Measurements from ENCODE around the gene SLC23A1.
A peak's percentile ranks its signal among the peaks of the same experiment; 100 is the strongest.
"Not testable (repeated sequence)": the region's sequence is repeated elsewhere in the genome, so short reads cannot be mapped to it uniquely, and the experiment has no call there.

The SLC23A1 gene

GRCh38 chr5:139387611-139388197 is 4.6 kb upstream of the SLC23A1 start:
- H3K4me3 Mint-ChIP-seq, result peak overlapping the region; percentile 99
- H3K36me3 Mint-ChIP-seq, result peaks cover 29% of the 10 kb centered on the region
- H3K27ac Mint-ChIP-seq, result peak overlapping the region; percentile 97
- H3K9me3 Mint-ChIP-seq, result no peaks in the 10 kb centered on the region
- DNase-seq (ENCODE audit: low spot score in 2 of 2), result no peak
- no peak for ATAC-seq
- H3K4me1 Mint-ChIP-seq, result peaks cover 74% of the 10 kb centered on the region

DNA sequence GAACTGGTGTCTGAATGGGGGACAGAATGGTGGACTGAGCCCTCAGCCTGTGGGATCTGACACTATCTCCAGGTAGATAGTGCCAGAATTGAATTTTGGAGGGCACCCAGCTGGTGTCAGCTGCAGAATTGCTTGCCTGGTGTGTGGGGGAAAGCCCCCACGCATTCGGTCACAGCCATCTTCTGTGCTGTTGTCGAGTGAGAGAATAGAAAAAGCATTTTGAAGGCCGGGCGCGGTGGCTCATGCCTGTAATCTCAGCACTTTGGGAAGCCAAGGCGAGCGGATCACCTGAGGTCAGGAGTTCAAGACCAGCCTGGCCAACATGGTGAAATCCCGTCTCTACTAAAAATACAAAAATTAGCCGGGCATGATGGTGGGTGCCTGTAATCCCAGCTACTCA is 3.9 kb upstream of the SLC23A1 start:
- not testable (repeated sequence) for H3K4me3 Mint-ChIP-seq; DNase-seq (ENCODE audit: low spot score in 2 of 2); ATAC-seq; H3K9me3 Mint-ChIP-seq
- Mint-ChIP-seq H3K36me3 (peaks cover 25% of the 10 kb centered on the region), H3K27ac (peak overlapping the region; percentile 97), H3K4me1 (peaks cover 71% of the 10 kb centered on the region)

- Mint-ChIP-seq H3K4me1 (peaks cover 62% of the 10 kb centered on the region), H3K9me3 (no peaks in the 10 kb centered on the region), H3K36me3 (peaks cover 16% of the 10 kb centered on the region), H3K4me3 (no peak overlapping the region), H3K27ac (peak overlapping the region; percentile 97)
- no peak for ATAC-seq
- DNase-seq (ENCODE audit: low spot score in 2 of 2), result no peak
Measured at GRCh38 chr5:139386050-139386438, 2.9 kb upstream of the SLC23A1 start.

- peak overlapping the region; percentile 71 for H3K4me3 Mint-ChIP-seq
- H3K27ac Mint-ChIP-seq, result peak overlapping the region; percentile 97
- H3K36me3 Mint-ChIP-seq, result peaks cover 9% of the 10 kb centered on the region
- peaks cover 55% of the 10 kb centered on the region for H3K4me1 Mint-ChIP-seq
- no peak for DNase-seq (ENCODE audit: low spot score in 2 of 2)
- H3K9me3 Mint-ChIP-seq, result no peaks in the 10 kb centered on the region
- no peak for ATAC-seq
Measured at GRCh38 chr5:139385061-139386049, 2.3 kb upstream of the SLC23A1 start.

DNA sequence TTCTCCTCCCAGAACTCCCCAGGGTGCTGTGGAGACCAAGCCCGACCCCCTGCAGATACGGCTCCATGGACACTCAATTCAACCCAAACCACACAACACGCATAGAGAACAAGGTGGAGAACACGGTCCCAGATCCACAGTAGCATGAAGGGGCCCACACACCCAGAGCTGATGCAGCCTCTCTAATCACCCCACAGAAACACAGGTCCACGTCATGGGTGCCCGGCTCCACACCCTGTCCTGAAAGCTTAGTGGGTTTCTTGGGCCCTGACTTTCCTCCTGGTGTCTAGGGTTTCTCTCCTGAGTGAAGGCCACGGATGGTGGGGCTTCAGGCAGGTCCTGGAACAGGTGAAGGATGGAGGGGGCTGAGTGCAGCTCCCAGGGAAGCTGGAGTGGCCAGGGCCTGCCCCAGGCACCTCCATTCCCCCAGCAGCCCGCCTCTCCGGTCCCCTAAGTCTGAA is 1.5 kb upstream of the SLC23A1 start:
- H3K4me3 Mint-ChIP-seq, result peak overlapping the region; percentile 71
- DNase-seq (ENCODE audit: low spot score in 2 of 2) (no peak), ATAC-seq (no peak)
- H3K9me3 Mint-ChIP-seq, result no peaks in the 10 kb centered on the region
- peak overlapping the region; percentile 97 for H3K27ac Mint-ChIP-seq
- peaks cover 49% of the 10 kb centered on the region for H3K4me1 Mint-ChIP-seq
- H3K36me3 Mint-ChIP-seq, result peaks cover 8% of the 10 kb centered on the region

DNA sequence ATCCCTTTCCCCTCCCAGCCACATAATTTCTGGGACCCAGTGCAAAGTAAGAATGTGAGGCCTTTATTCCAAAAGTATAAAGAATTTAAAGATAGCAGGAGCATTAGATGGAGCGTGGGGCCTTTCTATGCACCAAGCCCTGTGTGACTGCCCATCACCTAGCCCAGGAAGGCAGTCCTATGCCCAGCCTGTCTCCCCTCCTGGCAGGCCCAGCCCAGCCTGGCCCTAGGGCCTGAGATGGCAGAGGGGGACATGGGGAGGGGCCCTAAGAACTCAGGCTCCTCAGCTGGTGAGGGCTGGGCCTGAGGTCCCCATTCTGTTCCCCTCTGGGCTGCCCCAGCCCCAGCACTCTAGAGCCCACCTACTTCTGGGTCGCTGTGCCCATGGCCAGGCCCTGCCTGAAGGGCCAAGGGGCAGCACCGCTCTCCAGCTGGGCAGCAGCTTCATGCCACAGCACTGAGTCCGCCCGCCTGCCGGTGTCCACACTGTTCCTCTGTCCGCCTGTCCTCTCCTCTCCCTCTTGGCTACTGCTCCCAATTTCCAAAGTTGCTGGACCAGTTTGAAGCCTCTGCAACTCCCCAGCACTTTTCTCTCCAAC is 995 bp upstream of the SLC23A1 start:
- ATAC-seq (no peak), DNase-seq (ENCODE audit: low spot score in 2 of 2) (no peak)
- no peaks in the 10 kb centered on the region for H3K9me3 Mint-ChIP-seq
- H3K4me3 Mint-ChIP-seq, result peak overlapping the region; percentile 71
- peaks cover 47% of the 10 kb centered on the region for H3K4me1 Mint-ChIP-seq
- peaks cover 10% of the 10 kb centered on the region for H3K36me3 Mint-ChIP-seq
- peak overlapping the region; percentile 97 for H3K27ac Mint-ChIP-seq

GRCh38 chr5:139382807-139383206 is 290 bp downstream of the SLC23A1 start:
- DNase-seq (ENCODE audit: low spot score in 2 of 2) (no peak), ATAC-seq (no peak)
- peaks cover 41% of the 10 kb centered on the region for H3K4me1 Mint-ChIP-seq
- H3K4me3 Mint-ChIP-seq, result no peak overlapping the region
- H3K27ac Mint-ChIP-seq, result peak overlapping the region; percentile 29
- H3K36me3 Mint-ChIP-seq, result peaks cover 13% of the 10 kb centered on the region
- H3K9me3 Mint-ChIP-seq, result no peaks in the 10 kb centered on the region

DNA sequence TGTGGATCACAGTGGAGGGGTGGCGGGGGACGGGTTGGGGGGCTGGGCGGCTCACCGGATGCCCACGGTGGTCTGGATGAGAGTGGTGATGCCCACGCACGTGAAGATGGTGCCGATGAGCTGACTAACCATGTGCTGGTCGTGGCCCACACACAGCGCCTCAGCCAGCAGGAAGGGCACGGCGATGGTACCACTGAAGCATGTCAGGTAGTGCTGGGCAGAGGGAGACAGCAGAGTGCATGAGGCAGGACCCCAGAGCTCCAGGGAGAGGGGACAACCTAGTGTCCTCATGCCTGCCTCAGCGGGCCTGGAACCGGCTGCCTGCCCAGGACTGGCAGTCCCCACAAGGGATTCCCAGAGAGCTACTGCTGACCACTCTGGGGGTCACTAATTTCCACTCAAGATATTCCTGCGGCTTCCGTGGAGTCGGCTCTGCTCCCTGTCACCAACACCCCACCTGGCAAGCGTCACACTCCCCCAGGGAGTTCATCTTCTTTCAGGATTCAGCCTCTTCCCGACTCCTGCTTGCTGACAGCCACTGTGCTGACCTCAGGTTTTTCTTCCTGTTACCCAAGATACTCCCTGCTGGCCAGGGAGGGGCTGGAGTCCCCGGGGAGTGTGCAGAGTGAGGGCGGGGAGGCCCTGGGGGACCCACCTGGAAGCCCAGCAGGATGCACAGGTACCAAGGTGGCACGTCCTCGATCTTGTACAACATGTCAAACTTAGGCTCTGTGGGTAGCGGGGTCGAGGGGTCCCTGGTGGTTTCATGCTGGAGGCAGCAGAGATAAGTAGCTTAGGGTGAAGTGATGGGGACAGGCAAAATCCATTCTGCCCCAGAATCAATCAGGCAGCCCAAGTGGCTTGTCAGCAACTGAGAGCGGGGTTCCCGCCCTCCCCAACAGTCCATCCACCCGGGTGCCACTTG is 998 bp downstream of the SLC23A1 start:
- ATAC-seq (no peak), DNase-seq (ENCODE audit: low spot score in 2 of 2) (no peak)
- Mint-ChIP-seq H3K9me3 (no peaks in the 10 kb centered on the region), H3K4me1 (peaks cover 38% of the 10 kb centered on the region), H3K36me3 (peaks cover 13% of the 10 kb centered on the region), H3K27ac (peak overlapping the region; percentile 29), H3K4me3 (no peak overlapping the region)

DNA sequence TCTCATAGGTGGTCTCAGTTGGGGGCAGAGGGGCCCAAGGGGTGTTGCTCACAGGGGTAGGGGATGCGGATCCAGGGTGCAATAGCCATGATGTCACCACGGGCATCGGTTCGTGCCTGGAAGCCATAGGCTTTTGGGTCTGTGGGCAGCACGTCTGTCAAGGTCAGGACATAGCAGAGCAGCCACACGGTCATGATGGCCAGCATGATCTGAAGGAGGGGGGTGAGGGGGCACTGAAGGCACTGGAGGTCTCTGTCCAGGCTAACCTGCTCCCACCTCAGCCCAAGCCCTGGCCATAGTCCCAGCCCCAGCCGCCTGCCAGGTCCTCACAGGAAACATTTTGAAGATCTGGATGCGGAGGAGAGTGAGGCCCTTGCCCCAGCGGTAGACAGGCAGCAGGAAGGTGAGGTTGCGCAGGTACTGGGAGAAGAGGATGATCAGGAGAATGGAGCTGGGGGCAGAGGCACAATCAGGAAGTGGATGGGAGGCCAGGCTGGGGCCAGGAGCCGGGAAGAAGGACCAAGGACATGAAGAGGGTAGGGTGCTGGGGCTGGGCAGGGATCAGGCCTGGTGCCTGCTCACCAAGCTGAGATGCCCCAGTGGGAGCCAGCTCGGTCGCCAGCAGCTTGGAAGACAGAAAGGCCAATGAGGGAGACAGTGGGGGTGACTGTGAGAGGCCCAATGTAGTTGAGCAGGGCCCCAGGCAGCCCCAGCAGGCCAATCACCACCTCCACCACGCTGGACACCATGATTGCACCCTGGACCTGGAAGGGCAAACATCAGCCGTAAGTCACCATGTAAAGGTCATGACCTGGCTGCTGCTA is 3.3 kb downstream of the SLC23A1 start:
- H3K27ac Mint-ChIP-seq, result peak overlapping the region; percentile 48

DNA sequence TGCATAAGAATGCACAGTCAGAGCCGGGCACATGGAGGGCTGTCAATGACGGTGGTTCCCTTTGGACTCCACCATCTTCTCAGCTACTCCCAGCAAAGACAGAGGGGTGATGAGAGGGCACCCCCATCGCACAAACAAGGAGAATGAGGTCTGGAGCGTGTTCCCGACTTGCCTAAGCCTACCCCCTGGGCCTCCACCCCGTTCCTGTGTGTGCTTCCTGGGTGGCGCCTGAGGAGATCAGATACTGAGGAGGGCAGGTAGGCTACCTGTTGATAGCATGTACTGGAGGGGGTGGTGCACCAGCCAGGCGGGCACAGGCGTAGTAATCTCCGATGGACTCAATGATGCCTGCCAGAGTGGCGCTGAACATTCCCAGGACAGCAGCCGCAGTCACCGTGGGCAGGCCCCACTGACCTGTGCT is 4.1 kb downstream of the SLC23A1 start:
- Mint-ChIP-seq H3K27ac (no peak overlapping the region), H3K4me1 (peaks cover 7% of the 10 kb centered on the region), H3K4me3 (no peak overlapping the region), H3K9me3 (no peaks in the 10 kb centered on the region), H3K36me3 (peaks cover 22% of the 10 kb centered on the region)
- ATAC-seq (no peak), DNase-seq (ENCODE audit: low spot score in 2 of 2) (no peak)

More for the DNA sequence above, 3.3 kb downstream of the SLC23A1 start:
- H3K36me3 Mint-ChIP-seq, result peaks cover 21% of the 10 kb centered on the region
- peaks cover 16% of the 10 kb centered on the region for H3K4me1 Mint-ChIP-seq
- no peak overlapping the region for H3K4me3 Mint-ChIP-seq
- no peaks in the 10 kb centered on the region for H3K9me3 Mint-ChIP-seq
- ATAC-seq (no peak), DNase-seq (ENCODE audit: low spot score in 2 of 2) (no peak)

DNA sequence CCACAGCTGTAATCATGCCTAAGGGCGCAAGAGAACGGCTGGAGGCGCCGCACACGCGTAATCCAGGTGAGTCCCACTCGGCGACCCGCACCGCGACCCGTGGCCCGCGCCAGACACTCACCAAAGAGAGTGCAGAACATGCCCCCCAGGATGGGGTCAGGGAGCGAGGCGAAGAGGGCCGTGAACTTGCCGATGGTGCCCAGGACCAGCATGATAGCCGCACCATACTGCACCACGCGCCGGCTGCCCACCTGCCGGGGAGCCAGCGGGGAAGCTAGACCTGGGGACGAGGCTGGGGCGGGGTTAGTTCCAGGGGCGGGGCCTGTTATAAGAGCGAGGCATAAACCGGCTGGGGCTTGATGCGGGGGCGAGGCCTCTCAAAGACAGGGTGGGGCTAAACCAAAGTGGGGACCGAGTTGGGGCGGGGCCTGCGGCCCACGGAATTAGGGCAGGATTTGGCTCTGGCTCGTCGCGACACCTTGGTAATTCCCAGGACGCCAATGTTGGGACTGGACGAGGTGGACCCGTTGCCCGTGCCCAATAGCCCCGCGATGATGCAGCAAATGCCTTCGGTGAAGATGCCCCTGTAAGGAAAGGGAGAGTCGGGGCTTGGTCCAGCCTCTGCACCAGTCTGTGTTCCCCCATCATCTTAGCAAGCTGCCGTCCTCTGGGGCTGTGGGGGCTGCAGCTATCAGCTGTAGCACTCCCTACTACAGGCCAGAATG is 4.8 kb downstream of the SLC23A1 start:
- Mint-ChIP-seq H3K27ac (no peak overlapping the region), H3K4me3 (no peak overlapping the region), H3K4me1 (peaks cover 7% of the 10 kb centered on the region), H3K9me3 (no peaks in the 10 kb centered on the region), H3K36me3 (peaks cover 22% of the 10 kb centered on the region)
- ATAC-seq (no peak), DNase-seq (ENCODE audit: low spot score in 2 of 2) (no peak)

- H3K4me3 Mint-ChIP-seq, result no peak overlapping the region
- ATAC-seq (no peak), DNase-seq (ENCODE audit: low spot score in 2 of 2) (no peak)
- peaks cover 10% of the 10 kb centered on the region for H3K4me1 Mint-ChIP-seq
- peaks cover 22% of the 10 kb centered on the region for H3K36me3 Mint-ChIP-seq
- H3K9me3 Mint-ChIP-seq, result no peaks in the 10 kb centered on the region
- H3K27ac Mint-ChIP-seq, result no peak overlapping the region
Measured at GRCh38 chr5:139377226-139377625, 5.9 kb downstream of the SLC23A1 start.

- ATAC-seq, result no peak
- Mint-ChIP-seq H3K9me3 (no peaks in the 10 kb centered on the region), H3K36me3 (peaks cover 30% of the 10 kb centered on the region), H3K27ac (no peak overlapping the region), H3K4me3 (no peak overlapping the region), H3K4me1 (peaks cover 19% of the 10 kb centered on the region)
- DNase-seq (ENCODE audit: low spot score in 2 of 2), result no peak
Measured at GRCh38 chr5:139376364-139376763, 6.7 kb downstream of the SLC23A1 start.

Measured in stimulated activated effector memory CD8-positive, alpha-beta T cell treated with anti-CD3 and anti-CD28 coated beads, Interleukin-12 subunit alpha, Interleukin-12 subunit beta, amount 100 ng/mL, for 72 hours (primary cell).